GM12872 (cell line): Measurements from ENCODE around the gene AS3MT.

ENCODE experiments used
- CTCF ChIP-seq: IDR thresholded peaks from 3 replicates; pipeline ENCODE4 v1.5.1; 2011; ENCODE audit warnings: low read depth, mild to moderate bottlenecking, low read length, moderate library complexity; ENCODE audit not compliant: insufficient read depth

The AS3MT gene

GRCh38 chr10:102906507-102906906 is 37.2 kb downstream of the AS3MT start:
- TF ChIP-seq CTCF, result no peak

- TF ChIP-seq CTCF, result no peak
These were observed 45.5 kb downstream of the AS3MT start for GRCh38 chr10:102914781-102915180.

GRCh38 chr10:102916173-102916572 is 46.9 kb downstream of the AS3MT start:
- no peak for TF ChIP-seq CTCF

- peak; percentile 96 for TF ChIP-seq CTCF
These were observed 48.2 kb downstream of the AS3MT start for GRCh38 chr10:102917314-102917961.

GRCh38 chr10:102917962-102918816 is 48.9 kb downstream of the AS3MT start, which contains the start of gene CNNM2:
Gene CNNM2, plus strand, starts transcription at chr10:102918294. Its CDS starts 187 bp downstream, at chr10:102918481.
- 0 out of 3 replicates have a peak, but pooled peaks have one; percentile 16 for TF ChIP-seq CTCF

GRCh38 chr10:102918817-102919245 is 49.6 kb downstream of the AS3MT start:
- no peak for TF ChIP-seq CTCF

- no peak for TF ChIP-seq CTCF
These were observed 50.1 kb downstream of the AS3MT start for GRCh38 chr10:102919246-102919959.
